Smooth muscle cell (in vitro differentiated cells): ENCODE measurements around the gene LGALS4. TPM values are rescaled to one million over a fixed set of nuclear protein-coding genes. Genes with fewer than 3 reads are reported as not detected.
A peak's percentile ranks its signal among the peaks of the same experiment; 100 is the strongest.

Experiments
- DNase-seq: peaks from one replicate; lab custom pipeline; 2025; ENCODE audit not compliant: unreplicated experiment; lab: John Stamatoyannopoulos, UW
- H2AFZ ChIP-seq: fragments of 200-600 bp; sonication (generic); 2 replicates; pipeline ENCODE4 v1.6.0; 2016; ENCODE audit warnings: antibody characterized with exemption, low read depth, mild to moderate bottlenecking
- H3F3A ChIP-seq: fragments of 200-600 bp; sonication (generic); 2 replicates; pipeline ENCODE4 v1.6.0; 2017; ENCODE audit warnings: antibody characterized with exemption, low read depth
- H3K27ac ChIP-seq: fragments of 200-600 bp; sonication (generic); 2 replicates; pipeline ENCODE4 v1.5.1; 2016; ENCODE audit warnings: low read depth, mild to moderate bottlenecking
- H3K27me3 ChIP-seq: fragments of 200-600 bp; sonication (generic); 2 replicates; pipeline ENCODE4 v1.6.1; 2016; ENCODE audit warnings: low read depth, mild to moderate bottlenecking
- H3K36me3 ChIP-seq: fragments of 200-600 bp; sonication (generic); 2 replicates; pipeline ENCODE4 v1.5.1; 2016; ENCODE audit warnings: low read depth
- H3K4me1 ChIP-seq: fragments of 200-600 bp; sonication (generic); 2 replicates; pipeline ENCODE4 v1.5.1; 2016; ENCODE audit warnings: low read depth
- H3K4me2 ChIP-seq: fragments of 200-600 bp; sonication (generic); 2 replicates; pipeline ENCODE4 v1.6.0; 2016; ENCODE audit warnings: mild to moderate bottlenecking
- H3K4me3 ChIP-seq: fragments of 200-600 bp; sonication (generic); 2 replicates; pipeline ENCODE4 v1.5.1; 2016; ENCODE audit warnings: mild to moderate bottlenecking
- H3K79me2 ChIP-seq: fragments of 200-600 bp; sonication (generic); 2 replicates; pipeline ENCODE4 v1.6.0; 2016; ENCODE audit warnings: low read depth, mild to moderate bottlenecking
- H3K9ac ChIP-seq: fragments of 200-600 bp; sonication (generic); 2 replicates; pipeline ENCODE4 v1.6.0; 2016; ENCODE audit warnings: low read depth
- H3K9me3 ChIP-seq: fragments of 200-600 bp; sonication (generic); replicated peaks from 2 replicates; pipeline ENCODE4 v1.5.1; 2016; ENCODE audit warnings: low read depth
- H4K20me1 ChIP-seq: fragments of 200-600 bp; sonication (generic); 2 replicates; pipeline ENCODE4 v1.6.0; 2016; ENCODE audit warnings: low read depth
- CTCF ChIP-seq: fragments of 200-600 bp; sonication (generic); IDR thresholded peaks from 2 replicates; pipeline ENCODE4 v1.5.1; 2017; ENCODE audit warnings: borderline replicate concordance, mild to moderate bottlenecking, antibody characterized with exemption; ENCODE audit not compliant: insufficient read depth, poor library complexity, severe bottlenecking
- WGBS: methylation state at CpG from one replicate; pipeline ENCODE4 v1.1.7; 2016; ENCODE audit warnings: low lambda C conversion rate; 5-methylcytosine and 5-hydroxymethylcytosine counted together
- polyA plus RNA-seq: library from polyadenylated mRNA; unstranded; fragments of >200 nt; fragmentation: Nextera tagmentation; extraction: Ambion mirVana; gene quantifications from 2 replicates; pipeline ENCODE4 v1.2.1, GENCODE V29; 2016
- total RNA-seq: library from RNA; depleted of rRNA; stranded (reverse); fragments of >200 nt; gene quantifications from 2 replicates; pipeline ENCODE4 v1.2.3, GENCODE V29; 2014

Gene LGALS4
- total and polyA plus RNA-seq, 2 experiments from 2014 or later, result 2.4 TPM; not detected in 1

- DNase-seq, result no peak
Observed at GRCh38 chr19:38842439-38843174, 29.9 kb upstream of the LGALS4 start.

GRCh38 chr19:38841787-38842438 lies 29.2 kb upstream of the LGALS4 start:
- peaks cover 44% of the 10 kb centered on the region for H3K36me3 ChIP-seq
- peaks cover 99% of the 10 kb centered on the region for H4K20me1 ChIP-seq
- no peaks in the 10 kb centered on the region for H3K27me3 ChIP-seq
- no peak for DNase-seq
- TF ChIP-seq CTCF, result no peak
- no peak overlapping the region for H3K4me3 ChIP-seq
- H3K27ac ChIP-seq, result peak overlapping the region; percentile 23
- no peak overlapping the region for H2AFZ ChIP-seq
- H3K9ac ChIP-seq, result no peak overlapping the region
- peaks cover 53% of the 10 kb centered on the region for H3F3A ChIP-seq
- no peaks in the 10 kb centered on the region for H3K4me1 ChIP-seq
- no peaks in the 10 kb centered on the region for H3K9me3 ChIP-seq
- peaks cover 69% of the 10 kb centered on the region for H3K79me2 ChIP-seq
- 97% methylated on average over 19 of the region's 19 CpGs for WGBS
- no peak overlapping the region for H3K4me2 ChIP-seq

More at GRCh38 chr19:38842439-38843174, 29.9 kb upstream of the LGALS4 start:
- Histone ChIP-seq H3K4me3 (no peak overlapping the region), H4K20me1 (peaks cover 100% of the 10 kb centered on the region), H3K9ac (no peak overlapping the region), H3K27me3 (no peaks in the 10 kb centered on the region), H3F3A (peaks cover 47% of the 10 kb centered on the region), H2AFZ (no peak overlapping the region), H3K79me2 (peaks cover 76% of the 10 kb centered on the region), H3K9me3 (no peaks in the 10 kb centered on the region), H3K36me3 (peaks cover 47% of the 10 kb centered on the region), H3K27ac (no peak overlapping the region), H3K4me2 (no peak overlapping the region), H3K4me1 (peaks cover under 1% of the 10 kb centered on the region)
- WGBS, result 96% methylated on average over 17 of the region's 17 CpGs
- no peak for TF ChIP-seq CTCF

GRCh38 chr19:38841180-38841766 lies 28.5 kb upstream of the LGALS4 start:
- no peaks in the 10 kb centered on the region for H3K9me3 ChIP-seq
- no peaks in the 10 kb centered on the region for H3K27me3 ChIP-seq
- 97% methylated on average over 12 of the region's 12 CpGs for WGBS
- no peak for DNase-seq
- H3K4me3 ChIP-seq, result no peak overlapping the region
- TF ChIP-seq CTCF, result no peak
- H3K27ac ChIP-seq, result peak overlapping the region; percentile 23
- H3K4me1 ChIP-seq, result no peaks in the 10 kb centered on the region
- H3F3A ChIP-seq, result peaks cover 59% of the 10 kb centered on the region
- no peak overlapping the region for H2AFZ ChIP-seq
- peaks cover 93% of the 10 kb centered on the region for H4K20me1 ChIP-seq
- peaks cover 63% of the 10 kb centered on the region for H3K79me2 ChIP-seq
- peaks cover 40% of the 10 kb centered on the region for H3K36me3 ChIP-seq
- H3K4me2 ChIP-seq, result no peak overlapping the region
- H3K9ac ChIP-seq, result no peak overlapping the region
